ENCODE data around the gene MUL1. TPM values are rescaled to one million over a fixed set of nuclear protein-coding genes. Genes with fewer than 3 reads are reported as not detected.

The MUL1 gene
- total and polyA plus RNA-seq, 2 of the 4 experiments (the other 2 are of a cell fraction): 20.7 to 21.1 TPM

DNA sequence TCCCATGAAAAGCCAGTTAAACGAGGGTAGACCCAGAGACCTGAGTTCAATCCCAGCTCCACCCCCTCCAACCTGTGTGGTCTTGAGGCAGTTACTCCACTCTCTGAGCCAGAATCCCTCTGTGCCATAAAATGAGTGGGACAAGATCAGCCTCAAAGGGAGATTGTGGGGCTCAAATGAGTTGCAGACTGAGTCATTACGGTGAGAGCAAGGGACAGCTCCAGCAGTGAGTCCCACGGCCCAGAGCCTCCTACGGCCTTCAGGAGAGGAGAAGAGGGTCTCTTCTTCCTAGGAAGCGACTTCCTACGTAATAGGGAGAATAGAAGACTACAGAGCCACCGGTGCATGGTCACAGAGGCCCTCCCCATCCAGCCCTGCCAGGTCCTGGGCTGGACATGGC is 15.2 kb downstream of the MUL1 start:
- no peak overlapping the region for H2BK15ac ChIP-seq (ENCODE audit: low read depth, low read length)
- H3K4me2 ChIP-seq (ENCODE audit: low read depth, low read length): no peak overlapping the region
- no peak overlapping the region for H4K8ac ChIP-seq (ENCODE audit: low read depth in 2 of 2, low read length in 2 of 2)
- no peak overlapping the region for H2AFZ ChIP-seq (replicated peaks; ENCODE audit: low read length, poor library complexity)
- H4K5ac ChIP-seq (ENCODE audit: low read depth, low read length): no peak overlapping the region
- H2AK5ac ChIP-seq (ENCODE audit: low read depth, low read length): no peak overlapping the region
- DNase-seq (no peak), ATAC-seq (ENCODE audit: low read depth) (no peak)
- TF ChIP-seq SMC3 (IDR thresholded peaks at IDR 0.05; ENCODE audit: low read depth, low read length): no peak
- no peak for TF ChIP-seq NFE2L2 (IDR thresholded peaks at IDR 0.05; ENCODE audit: low read depth, low read length)
- no peak for TF ChIP-seq MXI1 (IDR thresholded peaks at IDR 0.05; ENCODE audit: borderline replicate concordance, low read depth, low read length)
- TF ChIP-seq CEBPB (IDR thresholded peaks at IDR 0.05; ENCODE audit: low read depth, low read length): no peak
- TF ChIP-seq BHLHE40 (IDR thresholded peaks at IDR 0.05; ENCODE audit: low read depth, low read length): no peak
- no peak for TF ChIP-seq CTCF (conservative IDR thresholded peaks at IDR 0.05; ENCODE audit: low read depth, low read length)
- TF ChIP-seq MAZ (IDR thresholded peaks at IDR 0.05; ENCODE audit: borderline replicate concordance, low read depth, low read length): no peak
- no peak for TF ChIP-seq USF2 (IDR thresholded peaks at IDR 0.05; ENCODE audit: low read depth, low read length)
- no peak for TF ChIP-seq RAD21 (IDR thresholded peaks at IDR 0.05; ENCODE audit: low read length)
- TF ChIP-seq FOS (IDR thresholded peaks at IDR 0.05; ENCODE audit: low read depth, low read length): no peak
- no peak for TF ChIP-seq RFX5 (IDR thresholded peaks at IDR 0.05; ENCODE audit: low read depth, low read length)
- TF ChIP-seq RCOR1 (IDR thresholded peaks at IDR 0.05; ENCODE audit: insufficient replicate concordance, low read length): no peak
- no peak for TF ChIP-seq MAFK (IDR thresholded peaks at IDR 0.05; ENCODE audit: low read depth, low read length)
- H3K27ac ChIP-seq (ENCODE audit: insufficient read depth, low read length): no peak overlapping the region
- H3K4ac ChIP-seq (ENCODE audit: low read depth, low read length): no peak overlapping the region
- peaks cover 10% of the 10 kb centered on the region; the same call in 1 of the 2 replicates for H4K20me1 ChIP-seq (ENCODE audit: insufficient read depth, low read length)
- no peaks in the 10 kb centered on the region for H3K9me3 ChIP-seq (ENCODE audit: control insufficient read depth, insufficient read depth, low read length)
- in situ Hi-C loops (cut with MboI; ENCODE audit: low sequenced_read_pairs): loop anchor here (5.0 to 10.0 kb wide), 3 partner anchors 115 to 578 kb away; no protein-coding TSS in a partner anchor
- no peak overlapping the region for H3K18ac ChIP-seq (ENCODE audit: low read depth, low read length)
- ChIA-PET CTCF (interaction anchor here (0.8 to 1.0 kb wide), 2 partner anchors 116 to 131 kb away, joined by 3 to 4 read pairs; no protein-coding TSS in a partner anchor), POLR2A (ENCODE audit: unreplicated experiment) (interaction anchor here (0.5 kb wide), 1 partner anchor 852 kb away, joined by 3 read pairs; no protein-coding TSS in a partner anchor)
- intact Hi-C loops (cut with micrococcal nuclease): loop anchor here (1.0 to 2.0 kb wide), 8 partner anchors 115 to 574 kb away; no protein-coding TSS in a partner anchor
- dilution Hi-C loops (cut with HindIII; ENCODE audit: low sequenced_read_pairs, unreplicated experiment): no loop called here
- H4K91ac ChIP-seq (ENCODE audit: insufficient read depth, low read depth, low read length): no peak overlapping the region
- H2AK9ac ChIP-seq (replicated peaks; ENCODE audit: low read depth, low read length, poor library complexity): no peak overlapping the region
- no peak overlapping the region for H3K56ac ChIP-seq (ENCODE audit: extremely low read depth, insufficient read depth, low read length)
- H3K9ac ChIP-seq (ENCODE audit: low read depth, low read length): no peak overlapping the region
- H2BK20ac ChIP-seq (ENCODE audit: low read depth, low read length): no peak overlapping the region
- H2BK120ac ChIP-seq (ENCODE audit: low read depth, low read length): no peak overlapping the region
- no peak overlapping the region for H3K4me3 ChIP-seq (ENCODE audit: insufficient read depth, low read depth, low read length)
- WGBS, 2 experiments (ENCODE audit: extremely low coverage in 2 of 2, insufficient read length in 1 of 2): no CpG with 5 or more reads among the region's 7 CpGs
- H3K79me1 ChIP-seq (ENCODE audit: low read depth in 1 of 2, low read length in 2 of 2): peaks cover 0 to 4% of the 10 kb centered on the region in 2 experiments; a peak in 1 of 4 replicates
- H3K4me1 ChIP-seq (ENCODE audit: control insufficient read depth, insufficient read depth, low read length): peaks cover 19% of the 10 kb centered on the region
- H3K9me1 ChIP-seq (ENCODE audit: insufficient read depth, low read length): peaks cover 17% of the 10 kb centered on the region
- no peak overlapping the region for H3K14ac ChIP-seq (replicated peaks; ENCODE audit: low read depth, low read length)
- no peak overlapping the region for H3K23ac ChIP-seq (ENCODE audit: low read depth, low read length)
- no TSS peak for BruUV-seq (replicated peaks)
- no peaks in the 10 kb centered on the region for H3K36me3 ChIP-seq (ENCODE audit: control insufficient read depth, insufficient read depth, low read length)
- no peaks in the 10 kb centered on the region for H3K27me3 ChIP-seq (ENCODE audit: control insufficient read depth, insufficient read depth, low read length)
- H2BK5ac ChIP-seq (ENCODE audit: low read depth, low read length, poor library complexity, severe bottlenecking): no peak overlapping the region

Data from IMR-90 (cell line).